H1 (cell line): ENCODE measurements around the gene MAP7D1. TPM values are rescaled to one million over a fixed set of nuclear protein-coding genes. Genes with fewer than 3 reads are reported as not detected.

ENCODE experiments used
- CTCF ChIA-PET: fragments of 300-600 bp; sonication (Branson Sonifier 250); formaldehyde crosslinking; loops from one replicate; lab custom pipeline; 2021; ENCODE audit not compliant: partially characterized antibody; lab: Charles Lee
- POLR2A ChIA-PET: fragments of 300-600 bp; sonication (Branson Sonifier 250); formaldehyde crosslinking; loops from one replicate; lab custom pipeline; 2021; ENCODE audit warnings: inconsistent platforms; ENCODE audit not compliant: partially characterized antibody; lab: Charles Lee
- DNase-seq, 2 experiments: peaks; one replicate each; pipeline versions ENCODE4 v3.0.0 to v3.0.0-alpha.2; 2010 to 2022; ENCODE audit warnings: low spot score in 2 of 2, low read depth in 1 of 2, mixed read lengths in 1 of 2
- FAIRE-seq: peaks from 2 replicates; lab custom pipeline; 2011; peaks lifted over from hg19 to GRCh38; lab: Jason Lieb, UNC
- H2AFZ ChIP-seq: 2 replicates; pipeline ENCODE4 v1.8.1; 2012; ENCODE audit warnings: low read length, inconsistent platforms
- H2AK5ac ChIP-seq: 2 replicates; pipeline ENCODE4 v1.6.1; 2013; ENCODE audit warnings: low read depth, low read length
- H2BK120ac ChIP-seq: replicated peaks from 2 replicates; pipeline ENCODE3; 2013; ENCODE audit warnings: low read depth, low read length, inconsistent platforms
- H2BK12ac ChIP-seq: 2 replicates; pipeline ENCODE4 v1.6.1; 2013; ENCODE audit warnings: low read depth, low read length
- H2BK15ac ChIP-seq: 2 replicates; pipeline ENCODE4 v1.6.1; 2013; ENCODE audit warnings: low read length
- H2BK20ac ChIP-seq: 2 replicates; pipeline ENCODE4 v1.6.1; 2013; ENCODE audit warnings: low read length
- H2BK5ac ChIP-seq: 2 replicates; pipeline ENCODE4 v1.6.1; 2013; ENCODE audit warnings: low read depth, low read length
- H3K14ac ChIP-seq: 2 replicates; pipeline ENCODE4 v1.6.1; 2013; ENCODE audit warnings: inconsistent platforms; ENCODE audit not compliant: insufficient read length
- H3K18ac ChIP-seq: 2 replicates; pipeline ENCODE4 v1.6.1; 2013; ENCODE audit warnings: low read length; ENCODE audit errors: extremely low read depth
- H3K23ac ChIP-seq: 2 replicates; pipeline ENCODE4 v1.6.1; 2013; ENCODE audit warnings: inconsistent platforms; ENCODE audit not compliant: insufficient read length
- H3K23me2 ChIP-seq: 2 replicates; pipeline ENCODE4 v1.6.1; 2013; ENCODE audit warnings: low read depth, low read length
- H3K27ac ChIP-seq: 2 replicates; pipeline ENCODE4 v1.6.1; 2011; ENCODE audit warnings: low read depth, low read length, inconsistent platforms
- H3K27me3 ChIP-seq, 4 experiments: replicated peaks in 1 of 4; 1 replicate in 1 of 4; 2 replicates in 3 of 4; pipeline versions ENCODE4 v1.6.1 to v1.8.1; 2011 to 2013; ENCODE audit warnings: low read length in 3 of 4, mild to moderate bottlenecking in 3 of 4, inconsistent platforms in 2 of 4, mixed read lengths in 2 of 4, moderate library complexity in 1 of 4; ENCODE audit not compliant: control insufficient read depth in 3 of 4, insufficient read depth in 3 of 4; ENCODE audit errors: extremely low read depth in 1 of 4
- H3K36me3 ChIP-seq, 4 experiments: 2 replicates each; pipeline versions ENCODE4 v1.6.1 to v1.8.1; 2011 to 2013; ENCODE audit warnings: mild to moderate bottlenecking in 4 of 4, low read length in 3 of 4, moderate library complexity in 2 of 4, control low read depth in 1 of 4, inconsistent platforms in 1 of 4; ENCODE audit not compliant: insufficient read depth in 4 of 4, control insufficient read depth in 2 of 4
- H3K4ac ChIP-seq: replicated peaks from 2 replicates; pipeline ENCODE3; 2013; ENCODE audit warnings: low read length, low read depth, mixed read lengths, inconsistent platforms; ENCODE audit not compliant: insufficient read length
- H3K4me1 ChIP-seq, 4 experiments: replicated peaks in 1 of 4; 1 replicate in 1 of 4; 2 replicates in 3 of 4; pipeline versions ENCODE4 v1.6.1 to v1.8.1; 2011 to 2013; ENCODE audit warnings: low read length in 3 of 4, inconsistent platforms in 2 of 4, mixed read lengths in 1 of 4; ENCODE audit not compliant: insufficient read depth in 4 of 4, control insufficient read depth in 3 of 4
- H3K4me2 ChIP-seq, 2 experiments: 2 replicates each; pipeline versions ENCODE4 v1.6.1 to v1.8.1; 2011 to 2013; ENCODE audit warnings: low read depth in 2 of 2, low read length in 2 of 2, control low read depth in 1 of 2, inconsistent platforms in 1 of 2, mild to moderate bottlenecking in 1 of 2; ENCODE audit not compliant: insufficient read depth in 1 of 2
- H3K4me3 ChIP-seq, 4 experiments: fragments of 200-600, 300-600 bp in 1 of 4; sonication (generic), shearing (Covaris generic), sonication (Bioruptor Twin) in 1 of 4; 2 replicates each; pipeline versions ENCODE4 v1.5.1 to v1.8.1; 2011 to 2016; ENCODE audit warnings: low read length in 4 of 4, low read depth in 3 of 4, control low read depth in 2 of 4, inconsistent platforms in 2 of 4, mild to moderate bottlenecking in 2 of 4, mixed read lengths in 1 of 4, moderate library complexity in 1 of 4; ENCODE audit not compliant: insufficient read depth in 2 of 4; ENCODE audit errors: extremely low read depth in 1 of 4
- H3K56ac ChIP-seq: replicated peaks from 2 replicates; pipeline ENCODE3; 2013; ENCODE audit warnings: low read depth, mild to moderate bottlenecking, mixed read lengths, low read length, inconsistent platforms; ENCODE audit not compliant: insufficient read length
- H3K79me1 ChIP-seq: 2 replicates; pipeline ENCODE4 v1.6.1; 2013; ENCODE audit warnings: low read depth, low read length, control low read depth
- H3K79me2 ChIP-seq, 2 experiments: 2 replicates each; pipeline versions ENCODE4 v1.6.1 to v1.8.1; 2012 to 2013; ENCODE audit warnings: low read length in 2 of 2, mild to moderate bottlenecking in 2 of 2, inconsistent platforms in 1 of 2; ENCODE audit not compliant: insufficient read depth in 2 of 2, control insufficient read depth in 1 of 2
- H3K9ac ChIP-seq, 4 experiments: replicated peaks in 1 of 4; 1 replicate in 1 of 4; 2 replicates in 3 of 4; pipeline versions ENCODE4 v1.6.1 to v1.8.1; 2011 to 2013; ENCODE audit warnings: low read depth in 3 of 4, low read length in 3 of 4, control low read depth in 2 of 4, mild to moderate bottlenecking in 2 of 4, moderate library complexity in 2 of 4, inconsistent platforms in 1 of 4; ENCODE audit errors: extremely low read depth in 1 of 4
- H3K9me3 ChIP-seq, 2 experiments: 2 replicates each; pipeline versions ENCODE4 v1.6.1 to v1.8.1; 2012 to 2013; ENCODE audit warnings: mild to moderate bottlenecking in 2 of 2, moderate library complexity in 2 of 2, control low read depth in 1 of 2, inconsistent platforms in 1 of 2, low read depth in 1 of 2, low read length in 1 of 2, mixed read lengths in 1 of 2; ENCODE audit not compliant: insufficient read depth in 2 of 2
- H4K20me1 ChIP-seq, 2 experiments: replicated peaks in 1 of 2; 2 replicates each; pipeline versions ENCODE3 to v1.8.1; 2011 to 2013; ENCODE audit warnings: inconsistent platforms in 2 of 2, low read length in 2 of 2, mild to moderate bottlenecking in 1 of 2; ENCODE audit not compliant: insufficient read depth in 2 of 2, control insufficient read depth in 1 of 2
- H4K5ac ChIP-seq: 2 replicates; pipeline ENCODE4 v1.6.1; 2013; ENCODE audit warnings: low read length, low read depth, mixed read lengths, inconsistent platforms; ENCODE audit not compliant: insufficient read length
- H4K8ac ChIP-seq: 2 replicates; pipeline ENCODE4 v1.8.0; 2013; ENCODE audit warnings: mild to moderate bottlenecking, moderate library complexity, low read length, inconsistent platforms; ENCODE audit not compliant: insufficient read depth; ENCODE audit errors: extremely low read depth
- H4K91ac ChIP-seq: replicated peaks from 2 replicates; pipeline ENCODE3; 2013; ENCODE audit warnings: low read length, mixed read lengths, inconsistent platforms; ENCODE audit not compliant: insufficient read length
- ASH2L ChIP-seq: fragments of 200-600, 300-600 bp; sonication (generic); IDR thresholded peaks from one replicate; pipeline ENCODE4 v1.7.1; 2017; ENCODE audit warnings: low read length
- BACH1 ChIP-seq: IDR thresholded peaks from 2 replicates; pipeline ENCODE4 v1.6.1; 2012; ENCODE audit warnings: low read length, improper control_type of control experiment
- CBX5 ChIP-seq: fragments of 300-800, 300-1000 bp; sonication (generic); IDR thresholded peaks from 2 replicates; pipeline ENCODE4 v1.7.1; 2016; ENCODE audit warnings: antibody characterized with exemption, low read length, low read depth
- CTBP2 ChIP-seq: IDR thresholded peaks from 2 replicates; pipeline ENCODE4 v1.7.0; 2011; ENCODE audit warnings: borderline replicate concordance, mild to moderate bottlenecking, moderate library complexity, mixed read lengths, low read length; ENCODE audit not compliant: insufficient read depth, insufficient read length
- GTF2F1 ChIP-seq: IDR thresholded peaks from 2 replicates; pipeline ENCODE4 v1.6.1; 2012; ENCODE audit warnings: low read depth, low read length, improper control_type of control experiment, borderline replicate concordance
- JUND ChIP-seq: IDR thresholded peaks from 2 replicates; pipeline ENCODE4 v1.6.1; 2011; ENCODE audit warnings: mild to moderate bottlenecking, improper control_type of control experiment, low read length
- RBBP5 ChIP-seq: IDR thresholded peaks from 2 replicates; pipeline ENCODE4 v1.7.1; 2012; ENCODE audit warnings: low read depth, mild to moderate bottlenecking, inconsistent platforms, low read length, moderate library complexity, borderline replicate concordance
- SP4 ChIP-seq: IDR thresholded peaks from 2 replicates; pipeline ENCODE4 v1.6.1; 2012; ENCODE audit warnings: low read length, inconsistent platforms
- TAF7 ChIP-seq: optimal IDR thresholded peaks from 2 replicates; pipeline ENCODE3; 2011; ENCODE audit warnings: low read depth, mild to moderate bottlenecking, inconsistent platforms, low read length, moderate library complexity, borderline replicate concordance
- ZNF274 ChIP-seq: IDR thresholded peaks from 2 replicates; pipeline ENCODE4 v1.7.0; 2012; ENCODE audit warnings: low read length, borderline replicate concordance; ENCODE audit errors: extremely low read depth
- WGBS, 2 experiments: shearing (Covaris generic) in 1 of 2; methylation state at CpG; one replicate each; pipeline versions ENCODE4 v1.1.6 to v1.1.7; 2013 to 2015; ENCODE audit warnings: low lambda C conversion rate in 2 of 2, mixed read lengths in 2 of 2, inconsistent platforms in 1 of 2, low coverage in 1 of 2, missing lambda C conversion rate in 1 of 2; ENCODE audit not compliant: insufficient replicate concordance in 2 of 2, insufficient coverage in 1 of 2, insufficient read length in 1 of 2; ENCODE audit errors: extremely low coverage in 1 of 2, missing lambda C conversion rate in 1 of 2; 5-methylcytosine and 5-hydroxymethylcytosine counted together
- polyA plus RNA-seq, 7 experiments: library from polyadenylated mRNA; depleted of rRNA in 3 of 7; stranded (reverse) in 5 of 7; unstranded in 2 of 7; fragments of >200 nt in 5 of 7; fragments of 200-250 nt in 2 of 7; gene quantifications; 1 replicate in 5 of 7; 2 replicates in 1 of 7; 4 replicates in 1 of 7; pipeline versions ENCODE4 v1.2.1 to v1.2.3, GENCODE V29; 2011 to 2013; ENCODE audit warnings: missing spikeins in 2 of 7, mixed read lengths in 2 of 7
- total RNA-seq: library from RNA; stranded (reverse); fragmentation: NEBNext Ultra II Directional; extraction: Animal tissue kit (Norgen Biotek cat#: 25700); gene quantifications from 2 replicates; pipeline ENCODE4 v1.2.1, GENCODE V29; 2021
- TF ChIP-seq, protein P1 (sequence below): IDR thresholded peaks from 2 replicates; pipeline ENCODE4 v1.6.1; 2012; ENCODE audit warnings: low read length, inconsistent platforms

MAP7D1 gene
- total and polyA plus RNA-seq, 2 of the 8 experiments (the other 6 are each of a cell fraction or from before 2014, with no cell fraction given): 18.2 to 52.4 TPM

DNA sequence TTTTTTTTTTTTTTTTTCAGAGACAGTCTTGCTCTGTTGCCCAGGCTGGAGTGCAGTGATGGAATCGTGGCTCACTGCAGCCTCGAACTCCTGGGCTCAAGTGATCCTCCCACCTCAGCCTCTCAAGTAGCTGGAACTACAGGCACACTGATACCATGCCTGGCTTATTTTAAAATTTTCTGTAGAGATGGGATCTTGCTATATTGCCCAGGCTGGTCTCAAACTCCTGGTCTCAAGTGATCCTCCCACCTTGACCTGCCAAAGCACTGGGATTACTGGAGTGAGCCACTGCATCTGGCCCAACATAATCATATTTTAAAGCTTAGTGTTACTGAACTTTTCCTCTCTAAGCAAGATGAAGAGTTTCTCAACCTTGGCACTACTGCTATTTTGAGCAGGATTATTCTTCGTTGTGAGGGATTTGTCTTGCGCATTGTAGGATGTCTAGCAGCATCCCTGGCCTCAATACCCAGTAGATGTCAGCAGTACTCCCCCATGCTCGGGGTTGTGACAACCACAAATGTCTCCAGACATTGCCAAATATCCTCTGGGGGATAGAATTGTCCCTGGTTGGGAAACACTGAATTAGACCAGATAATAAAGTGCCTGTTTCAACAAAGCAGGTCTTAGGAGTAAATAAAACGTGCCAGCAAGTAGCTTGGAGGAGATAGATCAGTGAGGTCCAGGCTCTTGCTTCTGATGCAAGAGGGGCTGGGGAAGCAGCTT, 53.2 kb downstream of the MAP7D1 start:
- H3K27me3 ChIP-seq: no peaks in the 10 kb centered on the region

More for the DNA sequence above, 53.2 kb downstream of the MAP7D1 start:
- no peak overlapping the region for H3K4ac ChIP-seq
- H3K23ac ChIP-seq: no peak overlapping the region
- no peaks in the 10 kb centered on the region for H3K79me2 ChIP-seq
- FAIRE-seq: no peak
- no peak overlapping the region for H3K27ac ChIP-seq
- no peak overlapping the region for H2AFZ ChIP-seq
- H3K18ac ChIP-seq: no peak overlapping the region
- no peaks in the 10 kb centered on the region for H3K36me3 ChIP-seq
- no peak overlapping the region for H3K4me3 ChIP-seq
- no peak overlapping the region for H4K8ac ChIP-seq
- no peak overlapping the region for H2AK5ac ChIP-seq
- H2BK20ac ChIP-seq: no peak overlapping the region
- no peak overlapping the region for H2BK5ac ChIP-seq
- TF ChIP-seq CBX5 (no peak), CTBP2 (no peak), BACH1 (no peak), JUND (no peak), ZNF274 (no peak), ASH2L (no peak), RBBP5 (no peak), GTF2F1 (no peak), SP4 (no peak), TAF7 (no peak)
- TF ChIP-seq, protein P1, sequence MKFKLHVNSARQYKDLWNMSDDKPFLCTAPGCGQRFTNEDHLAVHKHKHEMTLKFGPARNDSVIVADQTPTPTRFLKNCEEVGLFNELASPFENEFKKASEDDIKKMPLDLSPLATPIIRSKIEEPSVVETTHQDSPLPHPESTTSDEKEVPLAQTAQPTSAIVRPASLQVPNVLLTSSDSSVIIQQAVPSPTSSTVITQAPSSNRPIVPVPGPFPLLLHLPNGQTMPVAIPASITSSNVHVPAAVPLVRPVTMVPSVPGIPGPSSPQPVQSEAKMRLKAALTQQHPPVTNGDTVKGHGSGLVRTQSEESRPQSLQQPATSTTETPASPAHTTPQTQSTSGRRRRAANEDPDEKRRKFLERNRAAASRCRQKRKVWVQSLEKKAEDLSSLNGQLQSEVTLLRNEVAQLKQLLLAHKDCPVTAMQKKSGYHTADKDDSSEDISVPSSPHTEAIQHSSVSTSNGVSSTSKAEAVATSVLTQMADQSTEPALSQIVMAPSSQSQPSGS: no peak
- H2BK15ac ChIP-seq: no peak overlapping the region
- H3K4me2 ChIP-seq: no peak overlapping the region
- no peaks in the 10 kb centered on the region for H3K23me2 ChIP-seq
- ChIA-PET CTCF (interaction anchor here (0.6 to 4.9 kb wide), 11 partner anchors 9 to 133 kb away, joined by 3 to 31 read pairs (median 4); partner anchors contain the start of gene TRAPPC3), POLR2A (interaction anchor here (1.0 to 1.1 kb wide), 2 partner anchors 15 to 19 kb away, joined by 3 read pairs; partner anchors contain the start of gene THRAP3)
- H3K9me3 ChIP-seq: no peaks in the 10 kb centered on the region
- no peak overlapping the region for H4K91ac ChIP-seq
- 92% methylated on average over 6 of the region's 6 CpGs; no CpG with 5 or more reads in 1 of the 2 experiments for WGBS, 2 experiments
- peaks cover 0 to under 1% (median 0%) of the 10 kb centered on the region in 4 experiments; a peak in 2 of 7 replicates for H3K4me1 ChIP-seq
- no peak overlapping the region for H3K9ac ChIP-seq
- no peak overlapping the region for H2BK12ac ChIP-seq
- no peak overlapping the region for H2BK120ac ChIP-seq
- no peaks in the 10 kb centered on the region for H4K20me1 ChIP-seq
- H3K79me1 ChIP-seq: no peaks in the 10 kb centered on the region
- H4K5ac ChIP-seq: no peak overlapping the region
- no peak for DNase-seq
- H3K56ac ChIP-seq: no peak overlapping the region
- no peak overlapping the region for H3K14ac ChIP-seq
